GM18861 (cell line): Measurements from ENCODE around the gene CTSG.
A peak's percentile ranks its signal among the peaks of the same experiment; 100 is the strongest.
"Not testable (repeated sequence)": the region's sequence is repeated elsewhere in the genome, so short reads cannot be mapped to it uniquely, and the experiment has no call there.

ENCODE experiments used
- ATAC-seq: cut with Tn5 transposase; IDR thresholded peaks from one replicate; pipeline ENCODE4 v1.9.1; 2021; ENCODE audit not compliant: unreplicated experiment

The CTSG gene

DNA sequence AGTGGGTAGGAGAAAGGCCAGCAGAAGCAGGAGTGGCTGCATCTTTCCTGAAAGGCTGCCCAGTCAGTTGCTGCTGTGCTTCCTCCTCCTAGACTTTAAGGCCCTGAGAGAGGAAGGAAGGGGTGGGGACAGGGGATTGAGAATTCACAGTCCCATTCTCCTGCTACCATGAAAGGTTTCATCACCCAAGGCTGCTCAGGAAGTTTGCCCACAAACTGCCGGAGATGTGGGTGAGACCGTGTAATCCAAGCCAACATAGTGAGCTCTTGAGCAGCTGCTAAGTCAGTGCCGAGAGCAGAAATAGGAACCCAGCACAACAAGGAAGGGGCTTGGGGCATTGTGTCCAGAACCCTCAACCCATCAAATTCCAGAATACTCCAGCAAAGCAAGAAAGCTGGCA, at the start of gene CTSG:
Gene CTSG, minus strand, starts transcription at position 69 of the 400 bp plus-strand sequence. Its CDS starts 27 bp downstream, at position 42.
- no peak for ATAC-seq

- no peak for ATAC-seq
Measured at GRCh38 chr14:24613747-24614146, 37.7 kb upstream of the CTSG start.

GRCh38 chr14:24613241-24613640, 37.2 kb upstream of the CTSG start:
- no peak for ATAC-seq

- no peak for ATAC-seq
Measured at GRCh38 chr14:24612196-24612595, 36.1 kb upstream of the CTSG start.

- no peak for ATAC-seq
Measured at GRCh38 chr14:24609655-24610344, 33.8 kb upstream of the CTSG start, which contains the start of gene GZMH. TSS of gene GZMH (minus strand) at chr14:24609685. CDS start at chr14:24609613, 72 bp downstream.

DNA sequence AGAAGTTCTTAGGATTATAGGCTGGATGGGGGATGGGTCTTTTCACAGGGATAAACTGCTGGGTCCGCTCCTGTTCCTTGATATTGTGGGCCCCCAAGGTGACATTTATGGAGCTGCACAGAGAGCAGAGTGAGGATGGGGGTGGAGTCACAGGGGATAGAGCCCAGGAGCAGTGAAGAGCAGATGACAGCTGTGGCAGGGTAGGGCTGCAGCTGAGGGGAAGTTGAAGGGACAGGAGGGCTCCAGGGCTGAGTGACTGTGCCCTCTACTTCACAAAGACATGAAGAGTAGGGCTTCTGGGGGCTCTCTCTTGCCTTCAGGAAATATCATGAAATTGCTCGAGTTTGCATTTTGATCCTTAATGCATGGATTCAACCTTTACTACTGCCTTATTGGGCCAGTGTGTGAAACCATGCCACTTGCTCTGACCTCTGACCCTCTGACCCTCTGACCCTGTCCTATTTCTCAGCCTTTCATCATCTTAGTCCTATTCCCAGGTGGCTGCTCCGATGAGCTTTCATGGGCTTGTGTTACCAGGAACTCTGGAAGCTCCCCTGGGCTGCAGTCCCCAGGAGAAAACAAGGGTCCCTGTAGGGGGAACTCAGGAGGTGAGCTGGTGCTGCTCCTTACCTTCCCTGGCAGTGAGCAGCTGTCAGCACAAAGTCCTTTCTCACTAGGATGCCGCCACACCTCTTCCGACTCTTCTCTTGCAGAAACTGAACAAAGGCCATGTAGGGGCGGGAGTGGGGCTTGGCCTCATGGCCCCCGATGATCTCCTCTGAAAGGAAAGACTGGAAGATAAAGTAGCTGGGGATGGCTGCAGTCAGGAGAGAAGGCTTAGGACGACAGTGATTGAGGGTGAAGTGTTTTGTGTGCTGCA, 31.8 kb upstream of the CTSG start:
- ATAC-seq, result no peak

DNA sequence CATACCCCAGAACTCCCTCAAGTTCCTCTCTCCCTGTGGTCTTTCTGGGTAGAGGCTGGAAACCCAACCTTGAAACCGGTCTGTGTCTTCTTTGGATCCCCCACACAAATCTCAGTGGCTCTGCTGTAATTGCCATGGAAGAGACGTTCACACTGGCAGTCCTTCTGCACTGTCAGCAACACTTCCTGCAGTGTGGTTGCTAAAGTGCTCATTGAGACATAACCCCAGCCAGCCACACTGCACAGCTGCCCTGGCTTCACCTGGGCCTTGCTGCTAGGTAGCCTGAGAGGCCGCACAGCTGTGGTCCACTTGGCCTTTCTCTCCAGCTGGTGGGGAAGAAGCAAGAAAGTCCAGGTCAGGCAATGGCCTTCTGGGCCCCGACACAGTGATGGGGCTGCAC, 31.0 kb upstream of the CTSG start:
- ATAC-seq, result no peak

DNA sequence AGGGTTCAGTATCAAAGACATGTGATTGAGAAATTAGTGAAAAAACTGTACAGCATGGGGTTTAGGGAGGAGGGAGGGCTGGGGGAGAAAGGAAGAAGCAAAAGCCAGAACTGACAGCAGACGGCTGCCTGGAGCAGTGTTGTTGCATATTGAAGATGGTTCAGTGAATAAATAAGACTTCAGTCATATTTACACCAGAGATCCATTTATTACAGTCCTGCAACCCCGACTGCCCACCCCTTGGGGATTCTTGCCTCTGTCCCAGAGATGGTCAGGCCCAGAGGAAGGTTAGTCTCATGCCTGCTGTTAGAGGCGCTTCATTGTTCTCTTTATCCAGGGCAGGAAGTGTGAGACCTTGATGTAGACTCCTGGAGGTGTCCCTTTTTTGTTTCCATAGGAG, 30.2 kb upstream of the CTSG start:
- ATAC-seq, result no peak

- ATAC-seq, result peak; percentile 89
Measured at GRCh38 chr14:24605435-24606190, 29.6 kb upstream of the CTSG start.

DNA sequence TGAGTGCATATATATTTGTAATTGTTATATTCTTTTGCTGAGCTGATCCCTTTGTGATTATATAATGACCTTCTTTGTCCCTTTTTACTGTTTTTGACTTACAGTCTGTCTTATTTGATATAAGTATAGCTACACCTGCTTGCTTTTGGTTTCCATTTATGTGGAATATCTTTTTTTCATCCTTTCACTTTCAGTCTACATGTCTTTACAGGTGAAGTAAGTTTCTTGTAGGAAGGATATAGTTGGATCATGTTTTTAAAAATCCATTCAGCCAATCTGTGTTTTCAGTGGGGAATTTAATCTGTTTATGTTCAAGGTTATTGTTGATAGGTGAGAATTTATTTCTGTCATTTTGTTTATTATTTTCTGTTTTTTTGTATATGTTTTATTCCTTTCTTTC, 21.4 kb upstream of the CTSG start:
- ATAC-seq, result no peak

DNA sequence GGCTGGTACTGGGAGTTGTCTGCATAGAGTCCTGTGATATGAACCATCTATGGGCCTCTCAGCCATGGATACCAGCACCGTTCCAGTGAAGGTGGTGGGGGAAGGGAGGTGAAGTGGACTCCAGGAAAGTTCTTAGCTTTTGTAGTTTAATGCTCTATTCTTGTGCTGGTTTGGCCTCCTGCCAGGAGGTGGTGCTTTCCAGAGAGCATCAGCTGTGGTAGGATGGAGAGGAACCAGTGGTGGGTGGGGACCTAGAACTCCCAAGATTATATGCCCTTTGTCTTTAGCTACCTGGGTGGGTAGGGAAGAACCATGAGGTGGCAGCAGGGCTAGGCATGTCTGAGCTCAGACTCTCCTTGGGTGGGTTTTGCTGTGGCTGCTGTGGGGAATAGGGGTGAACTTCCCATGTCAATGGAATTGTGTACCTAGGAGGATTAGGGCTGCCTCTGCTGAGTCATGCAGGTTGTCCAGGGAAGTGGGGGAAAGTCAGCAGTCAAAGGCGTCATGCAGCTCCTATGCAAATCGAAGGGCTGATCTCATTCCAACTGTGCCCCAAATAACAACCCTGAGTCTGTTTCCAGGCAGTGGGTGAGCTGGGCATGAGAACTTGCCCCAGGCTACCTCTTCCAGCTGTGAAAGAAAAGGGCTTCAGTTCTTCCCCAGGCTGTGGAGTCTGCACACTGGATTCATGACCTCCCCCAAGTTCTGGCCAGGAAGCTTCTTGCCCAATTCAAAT, 19.2 kb upstream of the CTSG start:
- no peak for ATAC-seq

- ATAC-seq, result not testable (repeated sequence)
Measured at GRCh38 chr14:24591004-24591403, 15.0 kb upstream of the CTSG start.

DNA sequence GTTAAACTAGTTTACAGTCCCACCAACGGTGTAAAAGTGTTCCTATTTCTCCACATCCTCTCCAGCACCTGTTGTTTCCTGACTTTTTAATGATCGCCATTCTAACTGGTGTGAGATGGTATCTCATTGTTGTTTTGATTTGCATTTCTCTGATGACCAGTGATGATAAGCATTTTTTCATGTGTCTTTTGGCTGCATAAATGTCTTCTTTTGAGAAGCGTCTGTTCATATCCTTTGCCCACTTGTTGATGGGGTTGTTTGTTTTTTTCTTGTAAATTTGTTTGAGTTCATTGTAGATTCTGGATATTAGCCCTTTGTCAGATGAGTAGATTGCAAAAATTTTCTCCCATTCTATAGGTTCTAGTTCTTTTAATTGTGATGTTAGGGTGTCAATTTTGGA, 8.4 kb upstream of the CTSG start:
- ATAC-seq, result not testable (repeated sequence)

DNA sequence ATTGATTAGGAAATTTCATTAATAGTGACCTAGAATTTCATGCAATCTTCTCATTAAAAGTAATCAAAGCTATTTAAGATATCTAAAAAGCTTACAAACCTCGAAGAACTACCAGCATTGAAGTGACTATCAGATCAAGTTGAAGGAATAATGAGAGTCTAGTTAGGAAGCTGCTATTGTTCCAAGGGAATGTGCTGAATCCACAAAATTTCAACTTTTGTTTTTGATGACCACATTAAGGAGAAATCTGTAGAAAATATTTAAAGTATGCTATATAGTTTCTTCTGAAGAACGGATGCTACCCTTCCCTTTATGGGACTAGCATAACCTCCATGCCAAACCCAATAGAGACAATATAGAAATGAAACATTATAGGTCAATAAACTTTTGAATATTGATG, 2.5 kb upstream of the CTSG start:
- ATAC-seq, result no peak

DNA sequence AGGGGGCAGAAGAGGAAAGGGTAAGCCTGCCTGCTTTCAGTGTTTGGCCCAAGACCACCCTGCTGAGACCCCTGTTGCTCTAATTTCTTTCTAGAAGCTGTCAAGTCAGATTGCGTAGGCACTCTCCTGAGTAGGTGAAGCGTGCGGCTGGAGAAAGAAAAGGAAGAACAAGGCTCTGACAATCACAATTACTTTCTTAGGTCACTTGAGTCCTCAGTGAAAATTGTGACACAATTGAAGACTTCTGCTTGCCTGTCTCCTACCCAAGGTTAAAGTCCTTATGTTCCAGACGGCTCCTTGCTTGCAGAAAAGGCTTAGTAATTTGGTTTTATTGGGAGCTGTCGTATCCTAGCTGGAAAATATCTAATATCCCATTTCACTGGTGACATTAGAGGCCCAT, 721 bp upstream of the CTSG start:
- ATAC-seq, result no peak

- ATAC-seq, result no peak
Measured at GRCh38 chr14:24574206-24574774, 1.8 kb downstream of the CTSG start.

DNA sequence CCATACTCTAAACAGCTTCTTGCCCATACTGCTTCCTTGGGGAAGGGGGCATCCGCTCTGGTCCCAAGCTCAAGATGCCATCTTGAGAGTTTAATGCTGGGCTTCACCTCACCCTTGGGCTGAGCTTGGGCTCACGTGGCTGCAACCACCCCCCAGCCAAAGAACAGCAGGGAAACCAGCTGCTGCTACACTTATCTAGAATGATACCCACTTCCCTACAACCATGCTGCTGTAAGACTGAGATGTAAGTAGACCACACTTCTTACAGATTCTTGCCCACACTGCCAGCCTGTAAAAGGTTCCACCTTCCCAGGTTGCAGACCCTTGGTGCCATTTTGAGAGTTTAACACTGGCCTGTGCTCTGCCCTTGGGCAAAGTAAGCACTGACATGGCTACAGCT, 9.7 kb downstream of the CTSG start:
- ATAC-seq, result no peak

GRCh38 chr14:24565766-24566165, 10.3 kb downstream of the CTSG start:
- ATAC-seq, result no peak

DNA sequence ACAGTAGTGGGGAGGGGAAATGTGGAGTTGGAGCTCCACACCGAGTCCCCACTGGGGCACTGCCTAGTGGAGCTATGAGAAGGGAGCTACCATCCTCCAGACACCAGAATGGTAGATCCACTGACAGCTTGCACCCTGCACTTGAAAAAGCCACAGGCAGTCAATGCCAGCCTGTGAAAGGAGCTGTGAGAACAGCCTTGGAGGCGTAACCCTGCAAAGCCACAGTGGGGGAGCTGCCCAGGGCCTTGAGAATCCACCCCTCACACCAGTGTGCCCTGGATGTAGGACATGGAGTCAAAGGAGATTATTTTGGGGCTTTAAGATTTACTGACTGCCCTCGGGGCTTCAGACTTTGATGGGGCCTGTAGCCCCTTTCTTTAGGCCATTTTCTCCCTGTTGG, 12.5 kb downstream of the CTSG start:
- no peak for ATAC-seq

- no peak for ATAC-seq
Measured at GRCh38 chr14:24556756-24557155, 19.3 kb downstream of the CTSG start.
